Epithelial cell of proximal tubule (primary cell): ENCODE data around the gene C7orf33. TPM values are rescaled to one million over a fixed set of nuclear protein-coding genes. Genes with fewer than 3 reads are reported as not detected.
A peak's percentile ranks its signal among the peaks of the same experiment; 100 is the strongest.

ENCODE experiments used
- DNase-seq: peaks from one replicate; pipeline ENCODE4 v3.0.0-alpha.2; 2011; ENCODE audit warnings: low read depth
- H3K4me3 ChIP-seq: 2 replicates; pipeline ENCODE4 v1.5.1; 2011; ENCODE audit warnings: low read depth, mild to moderate bottlenecking, low read length
- total RNA-seq: library from RNA; depleted of rRNA; stranded (reverse); fragments of >200 nt; gene quantifications from 2 replicates; pipeline ENCODE4 v1.2.3, GENCODE V29; 2015
- TF ChIP-seq, protein P1 (sequence below): conservative IDR thresholded peaks from 2 replicates; pipeline ENCODE4 v1.5.1; 2012; ENCODE audit warnings: low read depth, mild to moderate bottlenecking, low read length

The C7orf33 gene
- total RNA-seq, 1 donor from 2014 or later, result not detected

GRCh38 chr7:148580446-148580845, 10.1 kb upstream of the C7orf33 start:
- DNase-seq, result no peak
- H3K4me3 ChIP-seq, result no peak overlapping the region
- TF ChIP-seq, protein P1, sequence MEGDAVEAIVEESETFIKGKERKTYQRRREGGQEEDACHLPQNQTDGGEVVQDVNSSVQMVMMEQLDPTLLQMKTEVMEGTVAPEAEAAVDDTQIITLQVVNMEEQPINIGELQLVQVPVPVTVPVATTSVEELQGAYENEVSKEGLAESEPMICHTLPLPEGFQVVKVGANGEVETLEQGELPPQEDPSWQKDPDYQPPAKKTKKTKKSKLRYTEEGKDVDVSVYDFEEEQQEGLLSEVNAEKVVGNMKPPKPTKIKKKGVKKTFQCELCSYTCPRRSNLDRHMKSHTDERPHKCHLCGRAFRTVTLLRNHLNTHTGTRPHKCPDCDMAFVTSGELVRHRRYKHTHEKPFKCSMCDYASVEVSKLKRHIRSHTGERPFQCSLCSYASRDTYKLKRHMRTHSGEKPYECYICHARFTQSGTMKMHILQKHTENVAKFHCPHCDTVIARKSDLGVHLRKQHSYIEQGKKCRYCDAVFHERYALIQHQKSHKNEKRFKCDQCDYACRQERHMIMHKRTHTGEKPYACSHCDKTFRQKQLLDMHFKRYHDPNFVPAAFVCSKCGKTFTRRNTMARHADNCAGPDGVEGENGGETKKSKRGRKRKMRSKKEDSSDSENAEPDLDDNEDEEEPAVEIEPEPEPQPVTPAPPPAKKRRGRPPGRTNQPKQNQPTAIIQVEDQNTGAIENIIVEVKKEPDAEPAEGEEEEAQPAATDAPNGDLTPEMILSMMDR, result no peak

DNA sequence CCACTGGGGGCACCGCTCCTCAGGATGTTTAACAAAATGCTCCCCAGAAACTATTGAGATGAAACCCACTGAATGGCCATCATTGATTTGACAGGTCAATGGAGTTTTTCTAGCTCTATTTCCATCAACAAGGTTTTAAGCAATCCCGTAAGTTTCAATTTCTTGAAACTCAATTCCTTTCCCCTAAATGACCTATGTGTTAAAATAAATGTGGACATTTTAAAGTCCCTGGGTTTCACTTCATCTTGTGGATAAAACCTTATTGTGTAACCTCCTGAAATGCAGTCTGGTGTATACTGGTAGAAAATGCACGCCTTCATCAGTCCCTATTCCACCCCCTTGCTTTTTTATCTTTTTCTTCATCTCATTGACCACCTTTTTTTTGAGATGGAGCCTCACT, 8.9 kb upstream of the C7orf33 start:
- TF ChIP-seq, protein P1, result peak; percentile 7
- H3K4me3 ChIP-seq, result no peak overlapping the region
- no peak for DNase-seq

- DNase-seq, result no peak
- TF ChIP-seq, protein P1, result no peak
- no peak overlapping the region for H3K4me3 ChIP-seq
Measured at GRCh38 chr7:148584154-148584827, 6.3 kb upstream of the C7orf33 start.

- TF ChIP-seq, protein P1, result no peak
- H3K4me3 ChIP-seq, result no peak overlapping the region
- no peak for DNase-seq
Measured at GRCh38 chr7:148585399-148585798, 5.2 kb upstream of the C7orf33 start.

GRCh38 chr7:148587076-148587475, 3.5 kb upstream of the C7orf33 start:
- TF ChIP-seq, protein P1, result no peak
- no peak overlapping the region for H3K4me3 ChIP-seq
- no peak for DNase-seq

GRCh38 chr7:148588168-148588567, 2.4 kb upstream of the C7orf33 start:
- TF ChIP-seq, protein P1, result no peak
- no peak for DNase-seq
- no peak overlapping the region for H3K4me3 ChIP-seq

GRCh38 chr7:148588670-148589131, 1.9 kb upstream of the C7orf33 start:
- TF ChIP-seq, protein P1, result no peak
- H3K4me3 ChIP-seq, result no peak overlapping the region
- DNase-seq, result no peak
